ENCODE results near the gene FOXP2. TPM values are rescaled to one million over a fixed set of nuclear protein-coding genes. Genes with fewer than 3 reads are reported as not detected.

FOXP2 gene
- total and polyA plus RNA-seq, 2 of the 4 experiments (the other 2 are of a cell fraction): 0.89 to 1.1 TPM

- BruUV-seq (replicated peaks): no TSS peak
- no peak overlapping the region for H2BK20ac ChIP-seq (ENCODE audit: low read depth, low read length)
- H4K20me1 ChIP-seq (ENCODE audit: insufficient read depth, low read length): no peaks in the 10 kb centered on the region
- no peak overlapping the region for H4K8ac ChIP-seq (ENCODE audit: low read depth in 2 of 2, low read length in 2 of 2)
- in situ Hi-C loops (cut with MboI; ENCODE audit: low sequenced_read_pairs): no loop called here
- H3K27ac ChIP-seq (ENCODE audit: insufficient read depth, low read length): no peak overlapping the region
- DNase-seq (no peak), ATAC-seq (ENCODE audit: low read depth) (no peak)
- no peak overlapping the region for H2BK5ac ChIP-seq (ENCODE audit: low read depth, low read length, poor library complexity, severe bottlenecking)
- H2BK120ac ChIP-seq (ENCODE audit: low read depth, low read length): no peak overlapping the region
- H4K5ac ChIP-seq (ENCODE audit: low read depth, low read length): no peak overlapping the region
- no peak overlapping the region for H3K56ac ChIP-seq (ENCODE audit: extremely low read depth, insufficient read depth, low read length)
- no peak overlapping the region for H2AK5ac ChIP-seq (ENCODE audit: low read depth, low read length)
- H2AK9ac ChIP-seq (replicated peaks; ENCODE audit: low read depth, low read length, poor library complexity): no peak overlapping the region
- no peaks in the 10 kb centered on the region for H3K27me3 ChIP-seq (ENCODE audit: control insufficient read depth, insufficient read depth, low read length)
- H3K23ac ChIP-seq (ENCODE audit: low read depth, low read length): no peak overlapping the region
- no peak overlapping the region for H3K4me2 ChIP-seq (ENCODE audit: low read depth, low read length)
- no peak overlapping the region for H4K91ac ChIP-seq (ENCODE audit: insufficient read depth, low read depth, low read length)
- H3K79me1 ChIP-seq (ENCODE audit: low read depth in 1 of 2, low read length in 2 of 2): no peaks in the 10 kb centered on the region
- no peak overlapping the region for H3K18ac ChIP-seq (ENCODE audit: low read depth, low read length)
- no peaks in the 10 kb centered on the region for H3K4me1 ChIP-seq (ENCODE audit: control insufficient read depth, insufficient read depth, low read length)
- no peak overlapping the region for H2BK15ac ChIP-seq (ENCODE audit: low read depth, low read length)
- no peak overlapping the region for H3K9ac ChIP-seq (ENCODE audit: low read depth, low read length)
- no peak overlapping the region for H3K4ac ChIP-seq (ENCODE audit: low read depth, low read length)
- dilution Hi-C loops (cut with HindIII; ENCODE audit: low sequenced_read_pairs, unreplicated experiment): no loop called here
- CTCF ChIA-PET: interaction anchor here (0.8 kb wide), 1 partner anchor 33 kb away, joined by 4 read pairs; no protein-coding TSS in a partner anchor
- no peak overlapping the region for H2AFZ ChIP-seq (replicated peaks; ENCODE audit: low read length, poor library complexity)
- no CpG with 5 or more reads among the region's 12 CpGs for WGBS, 2 experiments (ENCODE audit: extremely low coverage in 2 of 2, insufficient read length in 1 of 2)
- intact Hi-C loops (cut with micrococcal nuclease): no loop called here
- no peak overlapping the region for H3K4me3 ChIP-seq (ENCODE audit: insufficient read depth, low read depth, low read length)
- H3K14ac ChIP-seq (replicated peaks; ENCODE audit: low read depth, low read length): no peak overlapping the region
- TF ChIP-seq RAD21 (IDR thresholded peaks at IDR 0.05; ENCODE audit: low read length) (no peak), SMC3 (IDR thresholded peaks at IDR 0.05; ENCODE audit: low read depth, low read length) (no peak), RFX5 (IDR thresholded peaks at IDR 0.05; ENCODE audit: low read depth, low read length) (no peak), ELK1 (IDR thresholded peaks at IDR 0.05; ENCODE audit: borderline replicate concordance, low read depth, low read length) (no peak), FOS (IDR thresholded peaks at IDR 0.05; ENCODE audit: low read depth, low read length) (no peak), POLR2A (IDR thresholded peaks at IDR 0.05; ENCODE audit: low read depth, low read length) (no peak), NFE2L2 (IDR thresholded peaks at IDR 0.05; ENCODE audit: low read depth, low read length) (no peak), MXI1 (IDR thresholded peaks at IDR 0.05; ENCODE audit: borderline replicate concordance, low read depth, low read length) (no peak), CHD1 (IDR thresholded peaks at IDR 0.05; ENCODE audit: low read depth, low read length) (no peak), CEBPB (IDR thresholded peaks at IDR 0.05; ENCODE audit: low read depth, low read length) (no peak), RCOR1 (IDR thresholded peaks at IDR 0.05; ENCODE audit: insufficient replicate concordance, low read length) (no peak), MAFK (IDR thresholded peaks at IDR 0.05; ENCODE audit: low read depth, low read length) (no peak), MAZ (IDR thresholded peaks at IDR 0.05; ENCODE audit: borderline replicate concordance, low read depth, low read length) (no peak), BHLHE40 (IDR thresholded peaks at IDR 0.05; ENCODE audit: low read depth, low read length) (no peak), CTCF (conservative IDR thresholded peaks at IDR 0.05; ENCODE audit: low read depth, low read length) (no peak)
- TF ChIP-seq, protein P1, sequence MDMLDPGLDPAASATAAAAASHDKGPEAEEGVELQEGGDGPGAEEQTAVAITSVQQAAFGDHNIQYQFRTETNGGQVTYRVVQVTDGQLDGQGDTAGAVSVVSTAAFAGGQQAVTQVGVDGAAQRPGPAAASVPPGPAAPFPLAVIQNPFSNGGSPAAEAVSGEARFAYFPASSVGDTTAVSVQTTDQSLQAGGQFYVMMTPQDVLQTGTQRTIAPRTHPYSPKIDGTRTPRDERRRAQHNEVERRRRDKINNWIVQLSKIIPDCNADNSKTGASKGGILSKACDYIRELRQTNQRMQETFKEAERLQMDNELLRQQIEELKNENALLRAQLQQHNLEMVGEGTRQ (IDR thresholded peaks at IDR 0.05; ENCODE audit: low read depth, low read length): no peak
- no peaks in the 10 kb centered on the region for H3K9me1 ChIP-seq (ENCODE audit: insufficient read depth, low read length)
- H3K36me3 ChIP-seq (ENCODE audit: control insufficient read depth, insufficient read depth, low read length): no peaks in the 10 kb centered on the region
- no peaks in the 10 kb centered on the region for H3K9me3 ChIP-seq (ENCODE audit: control insufficient read depth, insufficient read depth, low read length)
- POLR2A ChIA-PET (ENCODE audit: unreplicated experiment): no interaction called here
These were observed 45.0 kb downstream of the FOXP2 start for GRCh38 chr7:114459574-114459973.

Measured in IMR-90 (cell line).